Stomach (tissue), 4 donors: Measurements from ENCODE around the gene MTNR1B.

Experiments
- EP300 ChIP-seq: sonication (generic); formaldehyde crosslinking; IDR thresholded peaks from one replicate; pipeline ENCODE4 v1.6.1; 2017; ENCODE audit warnings: antibody characterized with exemption
- POLR2A ChIP-seq, 4 donors: fragments of 450-650 bp; IDR thresholded peaks; one replicate each; pipeline ENCODE4 v1.6.1; 2016; ENCODE audit warnings: antibody characterized with exemption in 4 of 4, control low read depth in 2 of 4, mild to moderate bottlenecking in 1 of 4, moderate library complexity in 1 of 4
- POLR2AphosphoS5 ChIP-seq, 3 donors: sonication (generic); formaldehyde crosslinking; IDR thresholded peaks; one replicate each; pipeline ENCODE4 v1.6.1; 2016; ENCODE audit warnings: antibody characterized with exemption in 3 of 3
- TF ChIP-seq, protein P1 (sequence below), 7 experiments: fragments of 450-650 bp in 4 of 7; fragments of 200-600 bp in 3 of 7; sonication (generic) in 3 of 7; IDR thresholded peaks; one replicate each; pipeline ENCODE4 v1.5.1; 2016 to 2019; ENCODE audit warnings: antibody characterized with exemption in 7 of 7, control low read depth in 2 of 7, mild to moderate bottlenecking in 1 of 7

DNA sequence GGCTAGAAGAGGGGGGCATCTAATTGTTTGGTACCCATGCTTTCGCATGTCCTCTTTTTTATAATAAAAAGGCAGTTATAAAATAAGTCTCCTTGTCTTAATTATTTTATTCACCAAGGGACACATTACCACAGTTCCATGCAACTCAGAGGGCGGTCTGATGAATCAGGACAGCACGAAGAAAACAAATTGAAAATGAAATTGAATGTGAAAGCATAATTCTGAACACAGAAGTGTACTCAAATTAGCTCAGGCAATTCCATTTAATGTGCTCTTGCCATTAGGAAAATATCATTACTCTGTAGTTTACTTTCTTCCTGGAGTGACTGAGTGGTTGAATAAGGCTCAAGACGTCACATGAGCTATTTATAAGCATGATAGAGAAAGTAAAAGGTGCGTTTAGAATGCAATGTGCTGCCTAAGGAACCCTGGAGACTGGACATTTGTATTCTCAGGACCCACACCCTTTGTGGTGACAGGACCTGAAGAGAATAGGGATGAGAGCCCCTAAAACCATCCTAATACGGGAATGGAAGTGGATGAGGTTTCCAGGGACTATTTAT is 59.6 kb downstream of the MTNR1B start:
- TF ChIP-seq, protein P1, sequence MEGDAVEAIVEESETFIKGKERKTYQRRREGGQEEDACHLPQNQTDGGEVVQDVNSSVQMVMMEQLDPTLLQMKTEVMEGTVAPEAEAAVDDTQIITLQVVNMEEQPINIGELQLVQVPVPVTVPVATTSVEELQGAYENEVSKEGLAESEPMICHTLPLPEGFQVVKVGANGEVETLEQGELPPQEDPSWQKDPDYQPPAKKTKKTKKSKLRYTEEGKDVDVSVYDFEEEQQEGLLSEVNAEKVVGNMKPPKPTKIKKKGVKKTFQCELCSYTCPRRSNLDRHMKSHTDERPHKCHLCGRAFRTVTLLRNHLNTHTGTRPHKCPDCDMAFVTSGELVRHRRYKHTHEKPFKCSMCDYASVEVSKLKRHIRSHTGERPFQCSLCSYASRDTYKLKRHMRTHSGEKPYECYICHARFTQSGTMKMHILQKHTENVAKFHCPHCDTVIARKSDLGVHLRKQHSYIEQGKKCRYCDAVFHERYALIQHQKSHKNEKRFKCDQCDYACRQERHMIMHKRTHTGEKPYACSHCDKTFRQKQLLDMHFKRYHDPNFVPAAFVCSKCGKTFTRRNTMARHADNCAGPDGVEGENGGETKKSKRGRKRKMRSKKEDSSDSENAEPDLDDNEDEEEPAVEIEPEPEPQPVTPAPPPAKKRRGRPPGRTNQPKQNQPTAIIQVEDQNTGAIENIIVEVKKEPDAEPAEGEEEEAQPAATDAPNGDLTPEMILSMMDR (IDR thresholded peaks at IDR 0.05): no peak
- TF ChIP-seq EP300: no peak
- TF ChIP-seq POLR2A (IDR thresholded peaks at IDR 0.05): no peak
- no peak for TF ChIP-seq POLR2AphosphoS5 (IDR thresholded peaks at IDR 0.05)
